HG03354 (cell line): Measurements from ENCODE around the gene MRPL34.

Experiments used
- ATAC-seq: cut with Tn5 transposase; IDR thresholded peaks from one replicate; pipeline ENCODE4 v1.9.1; 2021; ENCODE audit warnings: mild to moderate bottlenecking; ENCODE audit not compliant: unreplicated experiment, poor library complexity, severe bottlenecking

Gene MRPL34

GRCh38 chr19:17338433-17339078 lies 32.9 kb downstream of the MRPL34 start:
- ATAC-seq, result no peak

DNA sequence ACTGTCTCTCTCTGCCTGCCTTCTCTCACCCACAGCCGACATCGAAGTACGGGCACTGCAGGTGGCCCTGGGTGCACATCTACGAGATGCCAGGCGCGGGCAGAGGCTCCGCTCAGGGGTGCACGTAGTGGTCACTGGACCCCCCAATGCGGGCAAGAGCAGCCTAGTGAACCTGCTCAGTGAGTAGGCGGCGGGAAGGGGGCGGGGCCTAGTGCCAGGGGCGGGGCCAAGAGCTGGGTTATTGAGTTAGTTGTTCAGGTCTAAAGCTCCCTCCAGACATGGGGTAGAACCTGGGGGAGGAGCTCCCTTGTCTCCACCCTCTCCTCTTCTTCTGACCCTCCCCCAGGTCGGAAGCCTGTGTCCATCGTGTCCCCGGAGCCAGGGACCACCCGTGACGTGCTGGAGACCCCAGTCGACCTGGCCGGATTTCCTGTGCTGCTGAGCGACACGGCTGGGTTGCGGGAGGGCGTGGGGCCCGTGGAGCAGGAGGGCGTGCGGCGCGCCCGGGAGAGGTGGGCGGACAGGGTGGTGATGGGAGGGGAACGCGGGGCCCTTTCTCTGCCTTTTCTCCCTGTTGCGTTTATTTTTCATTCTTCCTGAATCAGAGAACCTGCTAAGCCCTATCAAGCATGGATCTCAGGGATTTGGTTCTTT lies 33.5 kb downstream of the MRPL34 start:
- ATAC-seq, result no peak

GRCh38 chr19:17340302-17340870 lies 34.7 kb downstream of the MRPL34 start:
- no peak for ATAC-seq

- ATAC-seq, result no peak
Measured at GRCh38 chr19:17340871-17341357, 35.2 kb downstream of the MRPL34 start.

- no peak for ATAC-seq
Measured at GRCh38 chr19:17341386-17341785, 35.7 kb downstream of the MRPL34 start.

DNA sequence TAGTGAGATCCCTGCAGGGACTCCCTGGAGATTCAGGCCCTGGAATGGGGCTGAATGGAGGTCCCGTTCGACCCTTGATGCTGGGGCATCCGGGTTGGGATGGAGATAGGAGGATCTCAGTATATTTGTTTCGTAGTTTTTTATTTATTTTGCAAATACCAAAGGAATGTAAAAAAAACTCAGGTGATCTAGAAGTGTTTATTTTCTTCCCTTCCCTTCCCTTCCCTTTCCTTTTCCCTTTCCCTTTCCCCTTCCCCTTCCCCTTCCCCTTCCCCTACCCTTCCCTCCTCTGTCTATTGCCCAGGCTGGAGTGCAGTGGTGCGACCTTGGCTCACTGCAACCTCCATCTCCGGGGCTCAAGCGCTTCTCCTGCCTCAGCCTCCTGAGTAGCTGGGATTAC lies 36.2 kb downstream of the MRPL34 start:
- no peak for ATAC-seq

GRCh38 chr19:17346109-17346671 lies 40.5 kb downstream of the MRPL34 start:
- ATAC-seq, result peak; percentile 51

DNA sequence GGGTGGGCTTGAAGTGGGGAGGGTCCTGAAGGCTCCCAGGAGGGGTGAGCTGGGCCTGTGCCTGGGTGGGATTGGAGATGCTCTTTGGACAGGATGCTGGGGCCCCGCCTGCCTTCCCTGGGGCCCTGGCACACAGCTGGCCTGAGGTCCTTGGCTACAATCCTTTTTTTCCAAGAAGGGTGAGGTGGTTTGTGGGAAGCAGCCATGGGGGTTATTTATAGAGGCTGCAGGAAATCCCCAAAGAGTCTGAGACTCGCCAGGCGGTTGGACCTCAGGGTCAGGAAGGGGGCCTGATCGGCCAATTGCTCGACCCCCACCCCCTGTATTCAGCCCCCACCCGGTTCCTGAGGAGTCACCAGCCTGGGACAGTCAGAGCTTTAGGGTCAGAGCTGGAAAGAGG lies 41.7 kb downstream of the MRPL34 start:
- no peak for ATAC-seq

DNA sequence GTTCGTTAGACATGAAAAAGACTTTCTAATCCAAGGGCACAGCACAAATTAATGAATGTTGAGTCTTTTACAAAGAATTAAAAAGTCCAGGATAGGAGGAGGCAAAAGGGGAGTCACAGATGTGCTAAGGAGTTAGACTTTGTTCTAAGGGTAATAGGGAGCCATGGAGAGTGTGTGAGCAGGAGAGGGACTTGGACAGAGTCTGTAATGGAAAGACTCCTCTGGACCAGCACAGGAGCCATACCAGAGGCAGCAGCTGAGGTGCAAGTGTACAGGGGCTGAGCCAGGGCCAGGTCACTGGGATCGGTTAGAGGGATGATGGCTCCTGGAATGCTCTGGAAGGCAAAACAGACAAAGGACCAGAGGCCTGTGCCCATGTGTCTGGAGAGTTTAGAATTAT lies 42.2 kb downstream of the MRPL34 start:
- no peak for ATAC-seq

DNA sequence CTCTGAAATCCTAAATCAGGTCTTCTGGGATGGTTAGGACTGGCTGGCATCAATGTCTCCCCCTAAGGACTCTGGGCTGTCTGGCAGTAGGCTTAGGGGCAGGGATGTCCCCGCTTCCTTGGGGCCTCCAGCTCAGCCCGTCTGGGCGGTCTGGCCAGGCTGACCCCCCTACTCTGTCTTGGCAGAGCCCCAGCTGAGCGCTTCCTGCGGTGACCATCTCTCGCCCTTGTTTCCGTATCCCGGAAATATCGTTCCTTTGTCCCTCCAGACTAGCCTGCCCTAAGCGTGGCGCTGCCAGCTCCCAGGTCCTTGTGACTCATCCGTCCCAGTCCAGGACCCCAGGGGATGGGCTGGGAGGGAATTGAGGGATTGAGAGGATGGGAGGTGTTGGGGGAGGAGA lies 43.0 kb downstream of the MRPL34 start:
- no peak for ATAC-seq

DNA sequence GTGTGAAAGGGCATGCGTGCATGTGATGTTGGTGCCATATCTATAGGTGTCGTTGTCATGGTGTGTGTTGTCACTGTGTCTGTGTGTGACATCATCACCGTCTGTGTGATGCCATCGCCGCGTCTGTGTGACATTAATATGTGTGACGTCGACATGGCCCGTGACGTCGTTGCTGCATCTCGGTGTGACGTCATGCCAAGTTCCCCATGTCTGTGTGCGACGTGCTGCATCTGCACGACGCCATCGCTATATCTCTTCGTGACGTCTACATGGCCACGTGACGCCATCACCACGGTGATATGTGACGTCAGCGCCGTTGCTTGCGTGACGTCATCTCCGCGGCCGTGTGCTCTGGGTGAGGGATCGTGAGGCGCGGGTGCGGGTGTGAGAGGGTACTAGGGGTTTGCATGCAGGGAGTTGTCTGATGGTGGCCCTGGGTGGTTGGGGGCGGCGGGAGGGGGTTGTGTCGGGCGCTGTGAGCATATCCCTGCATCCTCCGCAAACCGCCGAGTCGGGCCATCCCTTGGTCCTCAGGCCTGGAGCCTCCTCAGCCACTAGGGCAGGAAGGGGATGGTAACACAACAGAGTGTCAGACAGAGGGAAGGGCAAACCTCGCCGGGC lies 46.3 kb downstream of the MRPL34 start:
- no peak for ATAC-seq

GRCh38 chr19:17352608-17353280 lies 47.1 kb downstream of the MRPL34 start:
- ATAC-seq, result no peak

DNA sequence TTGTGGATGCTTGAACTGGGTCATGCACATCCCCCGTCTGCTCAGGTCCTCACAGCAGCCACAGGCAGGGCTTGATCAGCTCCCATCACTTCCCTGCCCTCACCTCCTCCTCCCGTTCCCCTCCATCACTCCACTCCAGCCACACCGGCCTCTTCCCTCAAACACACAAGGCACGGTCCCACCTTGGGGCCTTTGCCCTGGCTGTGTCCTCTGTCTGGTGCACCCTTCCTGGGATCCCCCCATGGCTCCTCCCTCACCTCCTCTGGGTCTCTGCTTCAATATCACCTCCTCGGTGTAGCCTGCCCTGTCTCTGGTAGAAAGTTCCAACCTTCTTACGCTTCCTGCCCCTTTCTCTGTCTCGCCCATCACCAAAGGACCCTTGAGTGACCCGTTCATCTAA lies 47.7 kb downstream of the MRPL34 start:
- ATAC-seq, result no peak
